Activated CD8-positive, alpha-beta memory T cell treated with anti-CD3 and anti-CD28 coated beads for 4 hours (primary cell): Measurements from ENCODE around the gene ADD3.

ENCODE experiments used
- DNase-seq, 2 donors: peaks; one replicate each; pipeline ENCODE4 v3.0.0-alpha.2; 2020; ENCODE audit warnings: low read depth in 2 of 2

ADD3 gene

GRCh38 chr10:110068780-110069179 lies 61.0 kb downstream of the ADD3 start:
- DNase-seq = no peak

DNA sequence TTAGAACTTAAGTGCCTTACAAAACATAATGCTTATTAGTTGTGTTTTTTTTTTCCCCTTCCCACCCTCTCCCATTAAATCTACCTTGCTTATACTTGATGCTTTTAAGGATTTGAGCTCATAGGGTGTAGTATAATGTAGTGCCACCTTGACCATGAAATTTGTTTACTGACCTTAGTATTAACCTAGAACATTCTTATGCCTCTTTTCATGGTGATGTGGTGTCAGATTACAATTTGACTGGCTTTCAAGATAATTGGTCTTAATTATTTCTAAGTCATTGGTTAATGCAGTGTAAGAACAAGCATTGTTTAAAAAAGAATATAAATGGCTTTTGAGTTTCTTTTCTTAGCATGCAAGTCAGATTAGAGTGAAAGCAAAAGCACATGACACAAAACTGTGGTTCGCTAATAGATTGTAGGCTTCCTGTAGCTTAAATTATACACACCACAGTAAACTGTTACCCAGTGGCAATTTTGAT lies 61.8 kb downstream of the ADD3 start:
- no peak for DNase-seq

DNA sequence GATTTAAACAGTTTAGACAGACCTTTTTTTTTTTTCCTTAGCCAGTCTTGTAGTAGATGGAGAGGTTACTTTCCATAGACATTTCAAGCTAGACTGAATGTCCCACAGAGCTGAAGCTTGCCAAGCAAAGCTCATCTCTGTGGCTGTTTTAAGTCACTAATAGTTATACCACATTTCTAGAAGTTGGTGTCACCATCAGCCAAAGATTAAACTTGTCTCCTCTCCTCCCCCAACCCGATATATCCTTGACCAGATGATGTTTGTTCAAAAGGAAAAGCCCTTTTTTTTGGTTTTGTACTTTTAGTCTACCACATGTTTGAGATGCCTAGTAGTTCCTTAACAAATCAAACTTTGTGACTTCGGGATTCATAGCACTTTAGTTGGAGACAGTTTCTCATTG lies 66.1 kb downstream of the ADD3 start:
- no peak for DNase-seq

DNA sequence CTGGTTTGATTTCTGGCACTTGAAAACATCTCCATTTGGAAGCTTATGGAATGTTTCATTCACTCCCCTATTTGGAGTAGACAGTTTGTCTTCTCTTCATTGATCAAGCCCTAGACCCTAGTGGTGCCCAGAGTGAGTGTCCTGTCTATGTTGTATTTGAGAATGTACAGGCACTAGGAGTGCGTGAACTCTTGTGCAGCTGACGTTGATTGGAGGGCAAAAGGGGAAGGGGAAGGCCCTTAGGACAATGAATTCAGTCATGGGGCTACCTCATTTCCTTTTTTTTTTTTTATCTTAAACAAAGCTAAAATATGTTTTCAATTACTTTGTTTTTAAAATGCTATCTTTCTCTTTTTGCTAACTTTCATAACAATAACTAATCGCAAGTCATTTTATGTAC lies 66.5 kb downstream of the ADD3 start:
- no peak for DNase-seq

GRCh38 chr10:110074758-110075671 lies 67.2 kb downstream of the ADD3 start:
- DNase-seq = no peak

- no peak for DNase-seq
Measured at GRCh38 chr10:110075686-110076085, 67.9 kb downstream of the ADD3 start.

DNA sequence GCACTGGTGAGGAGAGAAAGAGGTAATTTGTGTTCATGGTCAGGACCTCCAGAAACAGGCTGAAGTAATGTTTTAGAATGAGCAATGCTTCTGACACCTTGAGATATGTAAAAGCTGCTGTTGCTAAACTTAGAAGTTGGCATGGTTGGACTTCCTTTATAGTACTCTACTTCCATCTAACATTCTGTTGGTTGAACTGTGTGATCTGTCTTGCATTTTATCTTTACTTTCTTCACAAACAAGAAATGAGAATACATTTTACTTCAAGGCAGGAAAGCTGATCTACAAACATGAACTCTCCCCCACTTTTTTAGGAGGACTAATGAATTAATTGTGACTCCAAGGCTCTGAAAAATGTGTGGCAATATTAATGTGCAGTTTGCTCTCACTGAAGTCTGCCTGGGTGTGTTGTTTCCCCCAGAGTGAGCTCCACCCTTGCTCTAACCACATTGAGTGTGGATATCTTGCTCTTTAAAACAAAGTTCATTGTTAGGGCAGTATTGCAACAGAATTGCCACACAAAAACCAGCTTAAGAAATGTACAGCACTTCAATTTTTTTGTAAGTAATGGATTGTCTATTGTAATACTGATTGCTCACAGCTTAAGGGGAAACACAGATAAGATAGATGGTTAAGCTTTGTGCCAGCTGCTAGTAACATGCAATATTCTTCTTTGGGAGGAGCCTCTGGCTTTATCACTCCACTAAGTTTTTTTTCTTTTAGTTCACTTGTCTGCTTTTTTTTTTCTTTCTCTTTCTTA lies 69.0 kb downstream of the ADD3 start:
- no peak for DNase-seq

DNA sequence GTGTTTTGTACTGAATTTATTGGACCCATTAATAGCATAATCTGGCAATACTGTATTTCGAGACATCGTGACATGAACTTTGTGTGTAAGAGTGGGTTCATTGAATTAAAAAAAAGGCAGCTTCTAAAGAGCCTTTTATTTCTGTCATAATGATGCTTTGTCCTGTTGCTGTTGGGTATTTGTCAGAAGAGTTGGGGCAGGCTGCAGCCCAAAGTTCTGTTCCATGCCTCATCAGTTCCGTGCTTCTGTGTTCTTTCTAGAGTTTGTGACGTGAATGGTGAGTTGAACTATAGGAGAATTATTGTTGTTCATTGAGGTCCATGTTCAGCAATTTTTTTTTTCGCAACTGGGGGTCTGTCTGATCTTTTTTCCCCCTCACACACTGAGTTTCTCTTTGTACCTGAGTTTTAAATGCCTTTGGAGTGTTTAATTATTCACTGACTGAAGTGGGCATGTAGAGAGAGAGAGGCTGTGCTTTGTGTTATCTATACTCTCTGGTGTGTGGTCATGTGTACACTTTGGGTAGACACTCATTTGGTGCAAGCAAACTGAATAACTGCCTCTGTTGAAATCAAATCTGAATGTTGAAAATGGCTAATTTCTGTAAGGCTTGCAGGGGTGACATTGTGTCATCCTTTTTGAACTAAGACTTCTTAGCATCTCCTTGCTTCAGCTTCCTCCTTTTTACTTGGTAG lies 69.8 kb downstream of the ADD3 start:
- DNase-seq = no peak

DNA sequence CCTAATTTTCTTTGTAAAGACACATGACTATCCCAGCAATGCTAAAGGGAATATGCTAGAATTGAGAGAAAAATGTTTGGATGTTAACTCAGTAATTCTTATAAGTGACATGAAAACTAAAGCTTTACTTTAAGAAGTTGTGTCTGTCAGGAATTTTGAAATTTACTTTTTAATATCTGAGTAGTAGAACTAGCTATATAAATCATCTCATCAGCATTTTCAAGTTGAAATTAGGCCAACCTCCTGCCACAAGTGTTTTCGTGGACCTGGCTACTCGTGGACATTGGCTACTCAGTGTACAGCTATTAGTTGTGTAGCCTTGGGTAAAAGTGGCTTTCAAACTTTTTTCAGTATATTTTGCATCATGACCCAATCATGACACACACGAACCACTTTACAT lies 70.5 kb downstream of the ADD3 start:
- DNase-seq = no peak

DNA sequence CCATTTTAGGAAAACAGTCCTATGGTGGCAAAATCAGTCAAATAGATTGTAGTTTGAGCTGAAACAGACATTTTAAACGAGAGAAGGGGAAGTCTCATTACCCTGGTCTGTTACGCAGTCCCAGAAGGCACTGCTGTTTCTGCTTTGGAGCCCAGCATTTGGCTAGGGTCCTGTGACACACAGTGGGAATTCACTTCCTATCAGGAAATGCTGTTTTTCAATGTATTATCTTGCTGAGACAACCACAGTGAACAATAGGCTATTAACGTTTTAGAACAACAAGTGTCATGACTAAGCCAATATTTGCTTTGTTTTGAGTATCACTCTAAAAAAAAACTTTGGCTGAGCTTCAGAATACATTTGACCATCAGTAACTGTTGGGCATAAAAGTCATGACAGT lies 74.1 kb downstream of the ADD3 start:
- no peak for DNase-seq

DNA sequence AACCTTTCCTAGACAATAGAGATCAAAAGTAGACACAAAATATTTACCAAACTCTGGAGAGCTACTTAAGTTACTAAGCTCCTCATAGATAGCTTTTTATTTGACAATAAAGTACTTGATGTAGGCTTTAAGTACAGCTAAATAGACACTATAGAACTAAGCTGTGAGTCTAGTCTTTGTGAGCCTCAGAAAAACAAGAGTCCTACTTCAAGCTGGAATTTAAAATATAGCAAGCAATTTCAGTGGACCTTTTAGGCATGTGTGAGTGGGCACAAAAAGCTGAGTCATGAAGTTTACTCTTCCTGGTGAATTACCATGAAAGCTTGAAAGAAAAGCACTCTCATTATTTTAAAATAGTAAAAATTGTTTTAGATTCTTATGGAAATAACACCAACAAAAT lies 76.1 kb downstream of the ADD3 start:
- no peak for DNase-seq

- DNase-seq = no peak
Measured at GRCh38 chr10:110087682-110088081, 79.9 kb downstream of the ADD3 start.

DNA sequence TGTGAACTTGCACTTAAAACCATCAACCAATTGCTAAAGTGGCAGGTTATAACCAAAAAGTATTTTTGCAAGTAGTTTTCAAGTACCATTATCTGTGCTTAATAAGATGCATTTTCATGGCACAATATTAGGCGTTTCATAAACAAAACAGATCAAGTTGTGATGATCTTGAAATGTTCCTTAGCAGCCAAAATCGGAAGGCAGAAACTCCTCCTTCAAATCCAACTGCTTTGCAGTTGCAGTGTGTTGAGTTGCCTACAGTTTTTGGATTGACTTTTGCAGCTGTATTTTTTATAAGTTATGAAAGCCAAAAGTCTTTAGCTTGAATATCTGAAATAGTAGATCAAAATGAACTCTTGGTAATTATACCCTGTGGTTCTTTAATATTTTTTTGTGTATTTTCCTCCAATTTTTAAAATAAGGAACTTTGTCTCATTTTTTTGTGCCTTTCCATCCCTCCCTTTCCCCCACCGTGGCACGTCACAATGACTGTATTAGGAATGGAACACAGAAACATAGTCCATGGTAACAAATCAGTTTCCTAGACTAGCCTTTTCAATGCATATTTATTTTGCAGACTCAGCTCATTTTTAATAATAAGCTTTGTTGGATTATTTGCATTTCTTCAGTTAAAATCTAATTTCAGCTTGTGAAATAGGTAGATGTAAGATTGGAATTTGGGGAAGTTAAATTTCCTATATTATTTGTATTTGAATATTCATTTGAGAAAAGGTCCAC lies 80.8 kb downstream of the ADD3 start:
- no peak for DNase-seq

DNA sequence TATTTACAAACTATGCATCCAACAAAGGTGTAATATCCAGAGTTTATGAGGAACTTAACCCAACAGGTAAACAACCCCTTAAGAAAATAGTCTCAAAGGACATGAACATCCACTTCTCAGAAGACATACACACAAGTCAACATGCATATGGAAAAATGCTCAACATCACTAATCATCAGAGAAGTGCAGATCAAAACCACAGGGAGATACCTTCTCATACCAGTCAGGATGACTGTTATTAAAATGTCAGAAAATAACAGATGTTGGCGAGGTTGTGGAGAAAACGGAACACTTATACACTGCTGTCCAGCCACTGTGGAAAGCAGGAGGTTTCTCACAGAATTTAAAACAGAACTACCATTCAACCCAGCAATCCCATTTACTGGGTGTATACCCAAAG lies 84.0 kb downstream of the ADD3 start:
- no peak for DNase-seq

GRCh38 chr10:110093722-110094121 lies 85.9 kb downstream of the ADD3 start:
- no peak for DNase-seq

- no peak for DNase-seq
Measured at GRCh38 chr10:110094786-110095185, 87.0 kb downstream of the ADD3 start.

GRCh38 chr10:110101464-110102144 lies 93.8 kb downstream of the ADD3 start:
- DNase-seq = no peak

- DNase-seq = no peak
Measured at GRCh38 chr10:110103921-110104461, 96.2 kb downstream of the ADD3 start.

GRCh38 chr10:110105873-110106272 lies 98.1 kb downstream of the ADD3 start:
- DNase-seq = no peak

DNA sequence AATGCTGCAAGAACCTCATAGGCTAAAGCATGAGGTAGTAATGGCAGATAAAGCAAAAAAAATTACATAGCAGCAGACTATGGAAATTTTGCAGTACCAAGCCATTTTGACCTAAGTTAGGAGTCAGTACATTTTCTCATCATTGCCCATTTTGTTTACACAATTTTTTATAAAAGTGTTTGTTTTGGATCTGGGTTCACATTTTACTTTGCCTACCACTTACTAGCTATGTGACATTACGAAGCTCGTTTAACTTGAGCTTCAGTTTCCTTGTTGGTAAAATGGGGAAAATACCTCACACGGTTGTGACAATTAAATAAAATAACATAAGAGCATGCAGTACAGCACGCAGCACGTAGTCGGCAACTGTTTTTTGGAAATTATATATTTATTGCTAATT lies 99.6 kb downstream of the ADD3 start:
- no peak for DNase-seq

DNA sequence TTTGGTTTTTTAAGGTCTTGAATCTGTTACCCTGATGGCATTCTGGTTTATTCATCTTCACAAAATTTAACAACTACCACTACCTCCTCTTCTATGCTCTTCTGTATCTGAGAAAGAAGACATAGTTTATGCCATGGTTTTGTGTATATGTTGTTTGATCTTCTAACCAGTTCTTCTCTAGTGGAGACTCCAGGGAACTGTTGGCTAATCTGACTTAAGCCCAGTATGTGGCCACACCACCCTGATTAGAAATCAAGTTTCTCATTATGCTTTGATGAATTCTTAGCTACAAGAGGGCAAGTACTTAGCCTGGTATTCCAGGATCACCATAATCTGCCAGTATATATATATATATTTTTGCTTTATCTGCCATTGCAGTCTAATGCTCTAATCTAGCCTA lies 100.1 kb downstream of the ADD3 start:
- DNase-seq = no peak
